Colonic mucosa (tissue), 4 donors: ENCODE measurements around the gene POLD1. TPM values are rescaled to one million over a fixed set of nuclear protein-coding genes. Genes with fewer than 3 reads are reported as not detected.
"Not testable (repeated sequence)": the region's sequence is repeated elsewhere in the genome, so short reads cannot be mapped to it uniquely, and the experiment has no call there.

Source experiments
- DNase-seq: peaks from one replicate; pipeline ENCODE4 v3.0.0-alpha.2; 2020
- H3K27ac ChIP-seq: fragments of 200-600 bp; one replicate; pipeline ENCODE4 v1.8.0; 2021
- H3K27me3 ChIP-seq: fragments of 200-600 bp; one replicate; pipeline ENCODE4 v1.8.0; 2021
- H3K36me3 ChIP-seq: fragments of 200-600 bp; one replicate; pipeline ENCODE4 v1.8.0; 2021
- H3K4me1 ChIP-seq: fragments of 200-600 bp; one replicate; pipeline ENCODE4 v1.8.0; 2021; ENCODE audit warnings: mild to moderate bottlenecking
- H3K4me3 ChIP-seq: fragments of 200-600 bp; one replicate; pipeline ENCODE4 v1.8.0; 2021
- H3K9ac ChIP-seq, 2 donors: one replicate each; pipeline ENCODE4 v1.7.0; 2013; ENCODE audit warnings: control low read depth in 2 of 2, low read depth in 2 of 2, low read length in 2 of 2
- H3K9me3 ChIP-seq: fragments of 200-600 bp; one replicate; pipeline ENCODE4 v1.8.0; 2021
- intact Hi-C: fragments of 100-400 bp; cut with DNase I; formaldehyde crosslinking; loops from one replicate; pipeline ENCODE4 v1.14.1; 2022
- total RNA-seq, 2 donors: library from RNA; stranded (reverse); fragmentation: NEBNext Ultra II Directional in 1 of 2; extraction: Animal tissue kit (Norgen Biotek cat#: 25700) in 1 of 2; gene quantifications; one replicate each; pipeline ENCODE4 v1.2.1, GENCODE V29; 2021
- TF ChIP-seq, protein P1 (sequence below): fragments of 200-600 bp; IDR thresholded peaks from one replicate; pipeline ENCODE4 v1.8.0; 2022; ENCODE audit warnings: antibody characterized with exemption, mild to moderate bottlenecking
- donor health status: healthy.
- donor health status: DM: no; HTN: no; CAD: no.
- donor health status: DM: no; HTN: no; CAD: no.

Gene POLD1
- total RNA-seq, 2 donors from 2014 or later, result 26.2 to 76.3 TPM

DNA sequence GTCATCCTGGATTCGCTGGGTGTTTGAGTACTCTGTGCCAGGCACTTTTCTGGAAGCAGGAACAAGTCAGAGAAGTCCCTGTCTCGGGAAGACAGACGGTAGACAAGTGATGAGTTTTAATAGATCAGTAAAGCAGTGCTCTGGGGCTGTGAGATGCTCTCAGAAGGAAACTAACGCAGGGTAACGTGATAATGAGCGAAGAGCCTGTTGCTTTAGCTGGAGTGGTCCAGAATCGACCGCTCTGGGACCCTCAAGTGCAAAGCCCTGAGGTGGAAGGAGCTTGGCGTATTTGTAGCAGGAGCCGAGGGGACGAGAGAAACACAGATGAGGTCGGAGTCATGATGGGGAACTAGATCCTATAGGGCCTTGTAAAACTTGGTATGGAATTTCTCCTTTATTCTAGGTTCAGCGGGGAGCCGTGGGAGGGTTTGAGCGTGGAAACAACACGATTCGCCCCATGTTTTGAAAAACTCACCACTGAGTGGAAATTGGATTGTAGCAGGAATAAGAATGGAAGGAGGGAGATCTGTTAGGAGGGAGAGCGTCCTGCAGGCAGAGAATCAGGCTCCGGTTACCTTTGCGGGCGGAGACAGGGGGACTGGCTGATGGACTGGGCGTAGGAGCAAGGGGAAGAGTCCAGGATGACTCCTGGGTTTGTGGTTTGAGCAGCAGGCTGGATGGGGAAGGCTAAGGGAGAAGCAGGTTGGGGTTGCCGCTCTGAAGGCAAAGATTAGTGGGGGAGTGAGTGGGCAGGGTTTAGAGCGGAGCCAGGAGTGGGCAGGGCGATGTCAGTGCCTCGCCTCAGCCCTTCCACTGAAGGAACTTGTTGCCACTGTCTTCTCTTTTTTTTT is 763 bp downstream of the POLD1 start:
- H3K36me3 ChIP-seq, result peaks cover 2% of the 10 kb centered on the region
- H3K9me3 ChIP-seq, result no peaks in the 10 kb centered on the region
- TF ChIP-seq, protein P1, sequence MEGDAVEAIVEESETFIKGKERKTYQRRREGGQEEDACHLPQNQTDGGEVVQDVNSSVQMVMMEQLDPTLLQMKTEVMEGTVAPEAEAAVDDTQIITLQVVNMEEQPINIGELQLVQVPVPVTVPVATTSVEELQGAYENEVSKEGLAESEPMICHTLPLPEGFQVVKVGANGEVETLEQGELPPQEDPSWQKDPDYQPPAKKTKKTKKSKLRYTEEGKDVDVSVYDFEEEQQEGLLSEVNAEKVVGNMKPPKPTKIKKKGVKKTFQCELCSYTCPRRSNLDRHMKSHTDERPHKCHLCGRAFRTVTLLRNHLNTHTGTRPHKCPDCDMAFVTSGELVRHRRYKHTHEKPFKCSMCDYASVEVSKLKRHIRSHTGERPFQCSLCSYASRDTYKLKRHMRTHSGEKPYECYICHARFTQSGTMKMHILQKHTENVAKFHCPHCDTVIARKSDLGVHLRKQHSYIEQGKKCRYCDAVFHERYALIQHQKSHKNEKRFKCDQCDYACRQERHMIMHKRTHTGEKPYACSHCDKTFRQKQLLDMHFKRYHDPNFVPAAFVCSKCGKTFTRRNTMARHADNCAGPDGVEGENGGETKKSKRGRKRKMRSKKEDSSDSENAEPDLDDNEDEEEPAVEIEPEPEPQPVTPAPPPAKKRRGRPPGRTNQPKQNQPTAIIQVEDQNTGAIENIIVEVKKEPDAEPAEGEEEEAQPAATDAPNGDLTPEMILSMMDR, result no peak
- peak overlapping the region; percentile 53 for H3K4me3 ChIP-seq
- H3K9ac ChIP-seq, result peak overlapping the region; percentile 54 to 78
- H3K27me3 ChIP-seq, result no peaks in the 10 kb centered on the region
- H3K4me1 ChIP-seq, result peaks cover 3% of the 10 kb centered on the region
- peak overlapping the region; percentile 74 for H3K27ac ChIP-seq
- intact Hi-C loops, result no loop called here
- no peak for DNase-seq

DNA sequence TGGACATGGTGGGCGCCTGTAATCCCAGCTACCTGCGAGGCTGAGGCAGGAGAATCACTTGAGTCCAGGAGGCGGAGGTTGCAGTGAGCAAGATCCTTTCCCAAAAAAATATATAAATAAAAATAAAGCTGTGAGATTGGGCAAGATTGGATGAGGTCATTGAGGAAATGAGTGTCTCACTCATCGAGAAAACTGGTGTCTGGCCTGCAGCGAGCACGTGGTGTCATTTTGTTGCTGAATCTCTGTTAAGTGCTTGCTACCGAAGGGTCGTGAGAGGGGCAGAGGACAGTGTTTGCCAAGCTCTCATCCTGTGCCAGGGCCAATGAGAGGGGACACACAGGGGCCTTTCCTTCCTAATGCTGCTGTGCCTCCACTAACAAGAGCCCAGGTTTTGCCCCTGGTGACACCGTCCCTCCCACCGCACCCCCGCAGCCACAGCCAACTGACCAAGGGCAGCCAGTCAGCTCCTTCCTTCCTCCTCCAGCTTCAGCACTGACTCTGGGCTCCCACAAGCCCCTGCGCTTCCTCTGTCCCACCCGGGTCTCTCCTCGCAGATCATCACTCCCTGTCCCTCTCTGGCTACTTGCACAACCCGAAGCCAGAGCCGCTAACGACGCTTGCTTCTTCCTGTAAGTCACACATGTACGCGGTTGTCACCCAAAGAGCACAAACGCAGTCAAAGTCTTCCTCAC is 3.2 kb downstream of the POLD1 start:
- peaks cover 3% of the 10 kb centered on the region for H3K4me1 ChIP-seq
- no peaks in the 10 kb centered on the region for H3K9me3 ChIP-seq
- TF ChIP-seq, protein P1, result no peak
- H3K9ac ChIP-seq, result no peak overlapping the region
- H3K27me3 ChIP-seq, result no peaks in the 10 kb centered on the region
- H3K27ac ChIP-seq, result no peak overlapping the region
- intact Hi-C loops, result no loop called here
- H3K4me3 ChIP-seq, result no peak overlapping the region
- H3K36me3 ChIP-seq, result no peaks in the 10 kb centered on the region
- DNase-seq, result no peak

DNA sequence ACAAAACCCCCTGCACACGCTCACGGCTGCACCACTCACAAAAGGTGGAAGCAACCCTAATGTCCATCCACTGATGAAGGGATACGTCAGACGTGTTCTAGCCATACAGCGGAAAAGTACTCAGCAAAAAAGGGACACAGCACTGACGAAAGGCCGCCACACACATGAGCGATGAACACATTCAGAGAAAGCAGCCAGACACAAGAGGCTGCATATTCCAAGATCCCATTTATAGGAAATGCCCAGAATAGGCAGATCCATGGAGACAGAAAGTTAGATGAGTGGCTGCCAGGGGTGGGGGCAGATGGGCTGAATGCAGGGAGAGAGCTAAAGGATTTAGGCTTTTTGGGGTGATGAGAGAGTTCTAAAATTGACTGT is 3.7 kb downstream of the POLD1 start:
- H3K4me3 ChIP-seq, result no peak overlapping the region
- DNase-seq, result no peak
- intact Hi-C loops, result no loop called here
- H3K9ac ChIP-seq, result no peak overlapping the region
- H3K27me3 ChIP-seq, result no peaks in the 10 kb centered on the region
- TF ChIP-seq, protein P1, result no peak
- no peak overlapping the region for H3K27ac ChIP-seq
- H3K4me1 ChIP-seq, result peaks cover 3% of the 10 kb centered on the region
- no peaks in the 10 kb centered on the region for H3K36me3 ChIP-seq
- H3K9me3 ChIP-seq, result no peaks in the 10 kb centered on the region

DNA sequence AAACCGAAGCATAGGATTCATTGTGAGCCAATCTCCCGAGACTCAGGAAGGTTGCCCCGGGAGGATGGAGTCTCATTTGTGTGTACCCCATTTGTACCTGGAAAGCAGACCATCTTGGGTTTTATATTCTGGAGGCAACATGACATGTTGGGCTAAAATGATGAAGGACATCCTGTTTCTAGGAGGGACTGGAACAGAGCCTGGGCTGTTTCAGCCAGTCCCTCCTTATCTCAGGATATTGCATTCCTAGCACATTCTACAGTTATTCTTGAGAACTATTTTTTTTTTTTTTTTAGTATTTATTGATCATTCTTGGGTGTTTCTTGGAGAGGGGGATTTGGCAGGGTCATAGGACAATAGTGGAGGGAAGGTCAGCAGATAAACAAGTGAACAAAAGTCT is 6.1 kb downstream of the POLD1 start:
- H3K36me3 ChIP-seq, H3K4me1 ChIP-seq, H3K9me3 ChIP-seq, H3K9ac ChIP-seq, H3K27me3 ChIP-seq, H3K27ac ChIP-seq, intact Hi-C loops, H3K4me3 ChIP-seq, DNase-seq: not testable (repeated sequence)

DNA sequence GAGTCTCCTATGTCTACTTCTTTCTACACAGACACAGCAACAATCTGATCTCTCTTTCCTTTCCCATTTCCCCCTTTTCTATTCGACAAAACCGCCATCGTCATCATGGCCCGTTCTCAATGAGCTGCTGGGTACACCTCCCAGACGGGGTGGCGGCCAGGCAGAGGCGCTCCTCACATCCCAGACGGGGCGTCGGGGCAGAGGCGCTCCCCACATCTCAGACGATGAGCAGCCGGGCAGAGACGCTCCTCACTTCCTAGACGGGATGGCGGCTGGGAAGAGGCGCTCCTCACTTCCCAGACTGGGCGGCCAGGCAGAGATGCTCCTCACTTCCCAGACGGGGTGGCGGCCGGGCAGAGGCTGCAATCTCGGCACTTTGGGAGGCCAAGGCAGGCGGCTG is 6.8 kb downstream of the POLD1 start:
- H3K27me3 ChIP-seq, H3K9me3 ChIP-seq, H3K4me1 ChIP-seq, H3K9ac ChIP-seq, H3K36me3 ChIP-seq, H3K27ac ChIP-seq, intact Hi-C loops, H3K4me3 ChIP-seq, DNase-seq: not testable (repeated sequence)

DNA sequence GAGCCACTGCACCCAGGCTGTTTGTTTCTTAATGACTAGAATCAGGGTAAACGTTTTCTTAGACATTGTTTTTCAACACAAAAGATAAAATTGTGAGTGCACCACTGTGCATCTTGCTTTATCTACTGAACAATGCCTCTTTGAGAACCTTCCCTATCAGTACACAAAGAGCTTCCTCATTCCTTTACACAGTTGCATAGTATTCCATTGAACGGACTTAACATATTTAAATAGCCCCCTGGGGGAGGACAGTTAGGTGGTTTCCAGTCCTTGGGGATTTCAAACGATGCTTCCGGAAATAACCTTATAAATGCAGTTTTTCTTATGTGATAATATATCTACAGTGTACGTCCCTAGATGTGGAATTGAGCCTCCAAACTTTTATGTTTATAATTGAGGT is 8.6 kb downstream of the POLD1 start:
- no peaks in the 10 kb centered on the region for H3K36me3 ChIP-seq
- no peak for DNase-seq
- intact Hi-C loops, result no loop called here
- TF ChIP-seq, protein P1, result no peak
- no peak overlapping the region for H3K27ac ChIP-seq
- no peaks in the 10 kb centered on the region for H3K4me1 ChIP-seq
- H3K9ac ChIP-seq, result no peak overlapping the region
- no peaks in the 10 kb centered on the region for H3K27me3 ChIP-seq
- H3K9me3 ChIP-seq, result no peaks in the 10 kb centered on the region
- no peak overlapping the region for H3K4me3 ChIP-seq
